HepG2 (cell line): ENCODE results near the gene CDK11B. TPM values are rescaled to one million over a fixed set of nuclear protein-coding genes. Genes with fewer than 3 reads are reported as not detected.
"Not testable (repeated sequence)": the region's sequence is repeated elsewhere in the genome, so short reads cannot be mapped to it uniquely, and the experiment has no call there.

Experiments
- ATAC-seq: fragments of 200-7000 bp; cut with Tn5 transposase; 3 replicates; pipeline ENCODE4 v1.9.1; 2020; ENCODE audit warnings: mild to moderate bottlenecking, moderate library complexity
- BruUV-seq: library from RNA; stranded (reverse); fragments of 400-500 nt; replicated peaks from 2 replicates; lab custom pipeline; 2021; lab: Mats Ljungman, UMichigan
- CTCF ChIA-PET: fragments of 300-600 bp; formaldehyde crosslinking; extraction: SDS; loops from one replicate; lab custom pipeline; 2021; ENCODE audit warnings: low total read pairs, inconsistent platforms, low intra/inter-chr PET ratio; lab: Yijun Ruan, JAX
- POLR2A ChIA-PET: fragments of 350-600 bp; sonication (Branson Sonifier 250); formaldehyde crosslinking; loops from one replicate; lab custom pipeline; 2020; ENCODE audit warnings: antibody characterized with exemption, inconsistent platforms; lab: Yijun Ruan, JAX
- DNase-seq: peaks from one replicate; pipeline ENCODE4 v3.0.0-alpha.2; 2015; ENCODE audit warnings: low spot score
- FAIRE-seq: peaks from 3 replicates; lab custom pipeline; 2011; peaks lifted over from hg19 to GRCh38; lab: Jason Lieb, UNC
- H2AFZ ChIP-seq: one replicate; pipeline ENCODE4 v1.6.1; 2011; ENCODE audit warnings: low read length, inconsistent platforms
- H3K27ac ChIP-seq: fragments of 300-600 bp; 3 replicates; pipeline ENCODE4 v1.8.0; 2011; ENCODE audit warnings: mixed run types, mild to moderate bottlenecking, mixed read lengths, low read length, inconsistent platforms; ENCODE audit not compliant: insufficient read depth; ENCODE audit errors: extremely low read length
- H3K27me3 ChIP-seq, 2 experiments: fragments of 200-600 bp in 1 of 2; 2 replicates in 1 of 2; 3 replicates in 1 of 2; pipeline versions ENCODE4 v1.6.0 to v1.8.0; 2011; ENCODE audit warnings: low read length in 2 of 2, mild to moderate bottlenecking in 2 of 2, moderate library complexity in 2 of 2, inconsistent platforms in 1 of 2; ENCODE audit not compliant: insufficient read depth in 2 of 2, control insufficient read depth in 1 of 2
- H3K36me3 ChIP-seq, 2 experiments: fragments of 200-600 bp in 1 of 2; replicated peaks in 1 of 2; 2 replicates in 1 of 2; 3 replicates in 1 of 2; pipeline versions ENCODE4 v1.5.1 to v1.8.0; 2011; ENCODE audit warnings: low read length in 2 of 2, inconsistent platforms in 1 of 2; ENCODE audit not compliant: insufficient read depth in 2 of 2, control insufficient read depth in 1 of 2
- H3K4me1 ChIP-seq: 2 replicates; pipeline ENCODE4 v1.5.1; 2012; ENCODE audit warnings: low read length, inconsistent platforms; ENCODE audit not compliant: insufficient read depth
- H3K4me2 ChIP-seq: 2 replicates; pipeline ENCODE4 v1.6.0; 2011; ENCODE audit warnings: low read depth, low read length, inconsistent platforms
- H3K4me3 ChIP-seq, 3 experiments: fragments of 200-600 bp in 1 of 3; sonication (generic), shearing (Covaris generic) in 1 of 3; replicated peaks in 1 of 3; 2 replicates each; pipeline ENCODE4 v1.5.1; 2011 to 2016; ENCODE audit warnings: low read length in 3 of 3, inconsistent platforms in 2 of 3, low read depth in 2 of 3, mild to moderate bottlenecking in 2 of 3, control low read depth in 1 of 3, mixed read lengths in 1 of 3; ENCODE audit not compliant: insufficient read depth in 1 of 3
- H3K79me2 ChIP-seq: one replicate; pipeline ENCODE4 v1.6.1; 2011; ENCODE audit warnings: low read length, inconsistent platforms; ENCODE audit not compliant: insufficient read depth
- H3K9ac ChIP-seq: 2 replicates; pipeline ENCODE4 v1.6.0; 2011; ENCODE audit warnings: mild to moderate bottlenecking, low read depth, low read length, inconsistent platforms; ENCODE audit not compliant: insufficient read depth
- H3K9me3 ChIP-seq: 2 replicates; pipeline ENCODE4 v1.5.1; 2012; ENCODE audit warnings: mild to moderate bottlenecking, low read length
- H4K20me1 ChIP-seq: 2 replicates; pipeline ENCODE4 v1.6.0; 2011; ENCODE audit warnings: inconsistent platforms, mild to moderate bottlenecking, low read length, moderate library complexity; ENCODE audit not compliant: insufficient read depth
- MED8 ChIP-seq: sonication (generic); formaldehyde crosslinking; IDR thresholded peaks from 2 replicates; pipeline ENCODE4 v1.8.1; 2023; ENCODE audit warnings: mild to moderate bottlenecking, missing genetic modification reagents; ENCODE audit not compliant: insufficient replicate concordance
- NBN ChIP-seq: fragments of 450-650 bp; conservative IDR thresholded peaks from 2 replicates; pipeline ENCODE4 v1.6.1; 2017
- U2AF1 ChIP-seq: fragments of 200-400 bp; formaldehyde crosslinking; optimal IDR thresholded peaks from 2 replicates; pipeline ENCODE3; 2017; ENCODE audit warnings: mild to moderate bottlenecking, low read depth, low read length
- ZFY ChIP-seq: sonication (generic); formaldehyde crosslinking; IDR thresholded peaks from 2 replicates; pipeline ENCODE4 v1.4.0; 2020; ENCODE audit warnings: missing genetic modification reagents
- ZNF34 ChIP-seq: sonication (generic); formaldehyde crosslinking; IDR thresholded peaks from 2 replicates; pipeline ENCODE4 v1.4.0; 2020; ENCODE audit warnings: mild to moderate bottlenecking, missing genetic modification reagents, borderline replicate concordance
- ZNF790 ChIP-seq: sonication (generic); formaldehyde crosslinking; IDR thresholded peaks from 2 replicates; pipeline ENCODE4 v1.8.0; 2022; ENCODE audit warnings: missing genetic modification reagents, mild to moderate bottlenecking, borderline replicate concordance
- WGBS: methylation state at CpG from one replicate; pipeline ENCODE4 v1.1.6; 2017; ENCODE audit warnings: low lambda C conversion rate; 5-methylcytosine and 5-hydroxymethylcytosine counted together
- in situ Hi-C: cut with HindIII; loops from 2 replicates; pipeline ENCODE4 v1.10.0; 2017; ENCODE audit warnings: low pct_unique_long_range_greater_than_20kb; ENCODE audit not compliant: extremely low pct_ligation_motif_present
- intact Hi-C: fragments of 100-400 bp; cut with micrococcal nuclease; formaldehyde crosslinking; loops from one replicate; pipeline ENCODE4 v1.10.0; 2022; ENCODE audit not compliant: unreplicated experiment
- polyA plus RNA-seq, 8 experiments: library from polyadenylated mRNA; depleted of rRNA in 3 of 8; stranded (reverse) in 7 of 8; unstranded in 1 of 8; fragments of >200 nt; fragmentation: Illumina TruSeq in 4 of 8; extraction: Trizol in 4 of 8; gene quantifications; 2 replicates each; pipeline versions ENCODE4 v1.2.1 to v1.2.3, GENCODE V29; 2011 to 2016; ENCODE audit warnings: low read depth in 4 of 8, missing spikeins in 1 of 8, mixed read lengths in 1 of 8; ENCODE audit not compliant: insufficient read depth in 1 of 8
- total RNA-seq, 5 experiments: library from RNA; depleted of rRNA; stranded (reverse); fragments of >200 nt; fragmentation: Illumina TruSeq; extraction: Trizol; gene quantifications; 2 replicates each; pipeline ENCODE4 v1.2.3, GENCODE V29; 2016; ENCODE audit warnings: low read depth in 1 of 5
- TF ChIP-seq, protein P1 (sequence below): sonication (generic); formaldehyde crosslinking; IDR thresholded peaks from 2 replicates; pipeline ENCODE4 v1.4.0; 2020; ENCODE audit warnings: missing genetic modification reagents

Gene CDK11B
- total and polyA plus RNA-seq, 2 of the 13 experiments (the other 11 are each of a cell fraction or from before 2014, with no cell fraction given): 3.6 to 15.1 TPM

DNA sequence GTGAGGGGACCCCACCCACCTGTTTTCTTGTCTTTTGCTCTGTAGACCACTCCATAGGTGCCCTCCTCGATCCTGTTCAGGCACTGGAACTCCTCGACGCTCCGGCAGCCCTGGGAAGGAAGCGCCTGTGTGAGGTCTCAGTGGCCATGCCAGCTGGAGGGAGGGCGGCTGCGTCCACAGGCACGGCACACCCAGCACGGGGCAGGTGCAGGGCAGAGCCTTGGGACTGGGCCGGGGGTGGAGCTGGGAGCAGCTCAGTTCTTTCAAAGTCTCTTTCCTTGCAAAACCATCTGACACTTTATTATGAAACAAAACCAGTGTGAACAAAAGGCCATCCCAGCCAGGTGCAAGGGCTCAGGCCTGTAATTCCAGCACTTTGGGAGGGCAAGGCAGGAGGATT, 46.8 kb upstream of the CDK11B start:
- H3K79me2 ChIP-seq, H3K9me3 ChIP-seq, BruUV-seq, CTCF ChIA-PET, H3K4me2 ChIP-seq, H3K36me3 ChIP-seq, intact Hi-C loops, in situ Hi-C loops, ATAC-seq, H3K27ac ChIP-seq, H3K4me3 ChIP-seq, H4K20me1 ChIP-seq, FAIRE-seq, H3K27me3 ChIP-seq, POLR2A ChIA-PET, H3K4me1 ChIP-seq, H2AFZ ChIP-seq, H3K9ac ChIP-seq, DNase-seq: not testable (repeated sequence)
- no CpG with 5 or more reads among the region's 10 CpGs for WGBS

DNA sequence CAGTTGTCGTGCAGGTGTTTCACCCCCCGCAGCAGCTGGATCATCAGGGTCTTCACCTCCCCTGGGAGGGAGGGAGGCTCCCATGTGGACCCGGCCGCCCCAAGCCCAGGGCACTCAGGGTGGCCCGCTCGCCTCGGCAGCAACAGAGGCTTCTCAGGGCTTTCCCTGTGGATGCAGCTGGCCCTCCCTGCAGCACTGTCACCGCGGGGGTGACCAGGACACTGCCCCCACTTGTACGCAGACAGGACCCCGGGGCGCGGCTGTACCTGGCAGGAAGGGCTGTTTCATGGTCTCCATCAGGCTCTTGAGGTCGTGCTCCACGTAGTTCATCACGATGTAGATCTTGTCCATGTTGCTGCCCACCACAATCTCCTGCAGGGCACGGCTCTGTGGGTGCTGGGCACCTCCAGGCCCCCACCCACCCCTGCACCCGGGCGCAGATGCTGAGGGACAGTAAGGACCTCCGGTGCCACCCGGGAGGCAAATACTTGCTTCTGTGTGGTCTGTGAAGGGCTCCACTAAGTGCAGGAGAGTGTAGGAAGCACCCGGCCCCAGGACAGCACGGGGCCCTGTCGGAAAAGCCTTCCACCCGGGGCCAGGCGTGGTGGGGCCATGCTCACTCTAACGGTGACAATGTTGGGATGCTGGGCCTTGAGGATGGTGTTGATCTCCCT, 45.6 kb upstream of the CDK11B start:
- 97% methylated on average over 12 of the region's 27 CpGs for WGBS
- H3K27ac ChIP-seq, in situ Hi-C loops, FAIRE-seq, H3K4me2 ChIP-seq, H3K4me1 ChIP-seq, H4K20me1 ChIP-seq, H3K79me2 ChIP-seq, H2AFZ ChIP-seq, BruUV-seq, H3K27me3 ChIP-seq, H3K4me3 ChIP-seq, intact Hi-C loops, H3K9ac ChIP-seq, H3K36me3 ChIP-seq, CTCF ChIA-PET, POLR2A ChIA-PET, H3K9me3 ChIP-seq, ATAC-seq, DNase-seq: not testable (repeated sequence)

DNA sequence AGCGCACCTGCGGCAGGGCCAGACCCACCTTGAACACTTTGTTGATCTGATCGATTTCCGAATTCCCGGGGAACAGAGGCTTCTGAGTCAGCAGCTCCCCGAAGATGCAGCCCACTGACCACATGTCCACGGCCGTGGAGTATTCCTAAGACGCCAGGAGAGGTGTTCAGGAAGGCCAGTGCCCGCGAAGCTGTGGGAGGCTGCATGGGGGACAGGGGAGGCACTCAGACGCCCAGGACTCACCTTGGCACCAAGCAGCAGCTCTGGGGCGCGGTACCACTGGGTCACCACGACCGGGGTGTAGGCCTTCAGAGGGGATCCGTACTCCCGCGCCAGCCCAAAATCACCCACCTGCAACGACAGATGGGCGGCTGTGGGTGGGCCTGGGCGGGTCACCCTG, 45.0 kb upstream of the CDK11B start:
- 99% methylated on average over 11 of the region's 22 CpGs for WGBS
- no peak for TF ChIP-seq ZFY (CRISPR knock-in tag)
- no peak for TF ChIP-seq U2AF1
- TF ChIP-seq MED8 (CRISPR knock-in tag): no peak
- no peak for TF ChIP-seq ZNF34 (CRISPR knock-in tag)
- TF ChIP-seq, protein P1, sequence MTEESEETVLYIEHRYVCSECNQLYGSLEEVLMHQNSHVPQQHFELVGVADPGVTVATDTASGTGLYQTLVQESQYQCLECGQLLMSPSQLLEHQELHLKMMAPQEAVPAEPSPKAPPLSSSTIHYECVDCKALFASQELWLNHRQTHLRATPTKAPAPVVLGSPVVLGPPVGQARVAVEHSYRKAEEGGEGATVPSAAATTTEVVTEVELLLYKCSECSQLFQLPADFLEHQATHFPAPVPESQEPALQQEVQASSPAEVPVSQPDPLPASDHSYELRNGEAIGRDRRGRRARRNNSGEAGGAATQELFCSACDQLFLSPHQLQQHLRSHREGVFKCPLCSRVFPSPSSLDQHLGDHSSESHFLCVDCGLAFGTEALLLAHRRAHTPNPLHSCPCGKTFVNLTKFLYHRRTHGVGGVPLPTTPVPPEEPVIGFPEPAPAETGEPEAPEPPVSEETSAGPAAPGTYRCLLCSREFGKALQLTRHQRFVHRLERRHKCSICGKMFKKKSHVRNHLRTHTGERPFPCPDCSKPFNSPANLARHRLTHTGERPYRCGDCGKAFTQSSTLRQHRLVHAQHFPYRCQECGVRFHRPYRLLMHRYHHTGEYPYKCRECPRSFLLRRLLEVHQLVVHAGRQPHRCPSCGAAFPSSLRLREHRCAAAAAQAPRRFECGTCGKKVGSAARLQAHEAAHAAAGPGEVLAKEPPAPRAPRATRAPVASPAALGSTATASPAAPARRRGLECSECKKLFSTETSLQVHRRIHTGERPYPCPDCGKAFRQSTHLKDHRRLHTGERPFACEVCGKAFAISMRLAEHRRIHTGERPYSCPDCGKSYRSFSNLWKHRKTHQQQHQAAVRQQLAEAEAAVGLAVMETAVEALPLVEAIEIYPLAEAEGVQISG (CRISPR knock-in tag): no peak
- no peak for TF ChIP-seq NBN
- TF ChIP-seq ZNF790 (CRISPR knock-in tag): no peak

More for the DNA sequence above, 45.0 kb upstream of the CDK11B start:
- no TSS peak for BruUV-seq
- Histone ChIP-seq H3K27me3 (no peaks in the 10 kb centered on the region), H3K9ac (no peak overlapping the region), H4K20me1 (no peaks in the 10 kb centered on the region), H2AFZ (no peak overlapping the region), H3K79me2 (no peaks in the 10 kb centered on the region), H3K27ac (no peak overlapping the region), H3K36me3 (no peaks in the 10 kb centered on the region), H3K9me3 (no peaks in the 10 kb centered on the region), H3K4me2 (no peak overlapping the region), H3K4me3 (no peak overlapping the region), H3K4me1 (no peaks in the 10 kb centered on the region)
- FAIRE-seq (no peak), DNase-seq (no peak), ATAC-seq (no peak)
- intact Hi-C loops: no loop called here
- CTCF ChIA-PET: no interaction called here
- POLR2A ChIA-PET: no interaction called here
- in situ Hi-C loops: no loop called here
